Endodermal cell (in vitro differentiated cells): Measurements from ENCODE around the gene LRRC74B. TPM values are rescaled to one million over a fixed set of nuclear protein-coding genes. Genes with fewer than 3 reads are reported as not detected.
"Not testable (repeated sequence)": the region's sequence is repeated elsewhere in the genome, so short reads cannot be mapped to it uniquely, and the experiment has no call there.

Experiments
- DNase-seq: peaks from one replicate; pipeline ENCODE4 v3.0.0-alpha.2; 2017
- H3K27ac ChIP-seq: 2 replicates; pipeline ENCODE4 v1.5.1; 2013; ENCODE audit warnings: mild to moderate bottlenecking, low read depth, low read length, moderate library complexity
- H3K27me3 ChIP-seq: 2 replicates; pipeline ENCODE4 v1.6.1; 2013; ENCODE audit warnings: mild to moderate bottlenecking, low read length, moderate library complexity; ENCODE audit not compliant: insufficient read depth, control insufficient read depth, poor library complexity, severe bottlenecking
- H3K36me3 ChIP-seq: 2 replicates; pipeline ENCODE4 v1.7.0; 2013; ENCODE audit warnings: mild to moderate bottlenecking, low read length, moderate library complexity; ENCODE audit not compliant: control insufficient read depth, insufficient read depth
- H3K4me1 ChIP-seq: one replicate; pipeline ENCODE4 v1.7.0; 2013; ENCODE audit warnings: low read length; ENCODE audit not compliant: control insufficient read depth, insufficient read depth
- H3K4me3 ChIP-seq: 2 replicates; pipeline ENCODE4 v1.5.1; 2013; ENCODE audit warnings: mild to moderate bottlenecking, low read length, moderate library complexity
- H3K9ac ChIP-seq: 2 replicates; pipeline ENCODE4 v1.6.1; 2013; ENCODE audit warnings: mild to moderate bottlenecking, low read length, moderate library complexity; ENCODE audit not compliant: poor library complexity, severe bottlenecking; ENCODE audit errors: extremely low read depth
- H3K9me3 ChIP-seq: 2 replicates; pipeline ENCODE4 v1.6.1; 2013; ENCODE audit warnings: mild to moderate bottlenecking, low read length, moderate library complexity; ENCODE audit not compliant: control insufficient read depth
- H3K27ac Mint-ChIP-seq: 2 replicates; pipeline ENCODE4 v1.8.0; 2020; ENCODE audit warnings: mixed read lengths
- H3K27me3 Mint-ChIP-seq: 2 replicates; pipeline ENCODE4 v1.8.0; 2021; ENCODE audit warnings: mild to moderate bottlenecking, mixed read lengths; ENCODE audit not compliant: insufficient read depth
- H3K36me3 Mint-ChIP-seq: 2 replicates; pipeline ENCODE4 v1.8.0; 2020; ENCODE audit warnings: low read depth, mixed read lengths
- H3K4me1 Mint-ChIP-seq: 2 replicates; pipeline ENCODE4 v1.8.0; 2020; ENCODE audit warnings: mixed read lengths
- H3K4me3 Mint-ChIP-seq: 2 replicates; pipeline ENCODE4 v1.8.0; 2020; ENCODE audit warnings: mild to moderate bottlenecking, moderate library complexity, mixed read lengths
- H3K9me3 Mint-ChIP-seq: 2 replicates; pipeline ENCODE4 v1.8.0; 2020; ENCODE audit warnings: mild to moderate bottlenecking, mixed read lengths
- CTCF ChIP-seq: fragments of 200-600 bp; sonication (generic); conservative IDR thresholded peaks from 2 replicates; pipeline ENCODE4 v1.5.0; 2021; ENCODE audit warnings: antibody characterized with exemption, mild to moderate bottlenecking
- WGBS, 2 experiments: methylation state at CpG; one replicate each; pipeline versions ENCODE4 v1.1.5 to v1.1.7; 2013; ENCODE audit warnings: missing lambda C conversion rate in 2 of 2, mixed read lengths in 1 of 2; ENCODE audit not compliant: insufficient coverage in 1 of 2, insufficient read length in 1 of 2; 5-methylcytosine and 5-hydroxymethylcytosine counted together
- total RNA-seq, 2 donors: library from RNA; stranded (reverse); fragmentation: NEBNext Ultra II Directional in 1 of 2; extraction: Animal tissue kit (Norgen Biotek cat#: 25700) in 1 of 2; gene quantifications; 2 replicates in 1 of 2; 3 replicates in 1 of 2; pipeline ENCODE4 v1.2.1, GENCODE V29; 2021

LRRC74B gene
- total RNA-seq, 2 donors from 2014 or later: not detected

- H3K9me3 Mint-ChIP-seq: no peaks in the 10 kb centered on the region
- H3K27ac ChIP-seq: no peak overlapping the region
- H3K9me3 ChIP-seq: no peaks in the 10 kb centered on the region
- no peak overlapping the region for H3K4me3 Mint-ChIP-seq
- DNase-seq: no peak
- no peaks in the 10 kb centered on the region for H3K27me3 ChIP-seq
- peaks cover 2% of the 10 kb centered on the region for H3K27me3 Mint-ChIP-seq
- H3K4me1 Mint-ChIP-seq: peaks cover 12% of the 10 kb centered on the region
- H3K36me3 ChIP-seq: no peaks in the 10 kb centered on the region
- 94 to 100% methylated on average over 1 to 3 of the region's 3 CpGs for WGBS, 2 experiments
- no peaks in the 10 kb centered on the region for H3K36me3 Mint-ChIP-seq
- peak overlapping the region; percentile 14 for H3K27ac Mint-ChIP-seq
- no peaks in the 10 kb centered on the region for H3K4me1 ChIP-seq
- H3K9ac ChIP-seq: no peak overlapping the region
- H3K4me3 ChIP-seq: no peak overlapping the region
- TF ChIP-seq CTCF: no peak
These were observed 47.2 kb downstream of the LRRC74B start for GRCh38 chr22:21092797-21093554.

- not testable (repeated sequence) for H3K27me3 ChIP-seq, H3K4me1 ChIP-seq, H3K36me3 Mint-ChIP-seq, H3K9me3 ChIP-seq, H3K4me3 Mint-ChIP-seq, H3K27ac ChIP-seq, H3K27me3 Mint-ChIP-seq, H3K36me3 ChIP-seq, H3K9me3 Mint-ChIP-seq, H3K4me3 ChIP-seq, DNase-seq, H3K9ac ChIP-seq
- H3K4me1 Mint-ChIP-seq: peaks cover 12% of the 10 kb centered on the region
- 84 to 100% methylated on average over 5 to 8 of the region's 9 CpGs for WGBS, 2 experiments
- H3K27ac Mint-ChIP-seq: peak overlapping the region; percentile 56
These were observed 47.9 kb downstream of the LRRC74B start for GRCh38 chr22:21093555-21094137.

GRCh38 chr22:21094911-21095772, 49.4 kb downstream of the LRRC74B start:
- Mint-ChIP-seq H3K9me3 (no peaks in the 10 kb centered on the region), H3K27ac (no peak overlapping the region), H3K36me3 (no peaks in the 10 kb centered on the region), H3K27me3 (peaks cover 4% of the 10 kb centered on the region), H3K4me1 (peaks cover 12% of the 10 kb centered on the region), H3K4me3 (no peak overlapping the region)
- Histone ChIP-seq H3K4me1 (no peaks in the 10 kb centered on the region), H3K27me3 (no peaks in the 10 kb centered on the region), H3K9me3 (no peaks in the 10 kb centered on the region), H3K4me3 (no peak overlapping the region), H3K36me3 (no peaks in the 10 kb centered on the region), H3K9ac (no peak overlapping the region), H3K27ac (no peak overlapping the region)
- no peak for TF ChIP-seq CTCF
- 95 to 96% methylated on average over 5 of the region's 5 CpGs for WGBS, 2 experiments
- no peak for DNase-seq
